ENCODE results near the gene MACF1.

DNA sequence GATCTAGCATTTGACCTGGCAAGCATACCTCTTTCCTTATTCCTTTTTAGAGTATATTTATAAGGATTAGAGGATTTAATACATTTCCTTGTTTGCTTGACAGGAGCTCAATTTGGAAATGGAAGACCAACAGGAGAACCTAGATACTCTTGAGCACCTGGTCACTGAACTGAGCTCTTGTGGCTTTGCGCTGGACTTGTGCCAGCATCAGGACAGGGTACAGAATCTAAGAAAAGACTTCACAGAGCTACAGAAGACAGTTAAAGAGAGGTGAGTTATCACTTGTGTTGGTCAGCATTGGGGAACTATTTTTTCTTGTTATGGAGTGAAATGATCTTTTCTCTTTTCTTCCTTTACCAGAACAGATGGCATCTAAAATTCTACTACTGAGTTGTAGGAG, 163.6 kb downstream of the MACF1 start:
- TF ChIP-seq CTCF (IDR thresholded peaks at IDR 0.05), result no peak
- TF ChIP-seq, protein P1, sequence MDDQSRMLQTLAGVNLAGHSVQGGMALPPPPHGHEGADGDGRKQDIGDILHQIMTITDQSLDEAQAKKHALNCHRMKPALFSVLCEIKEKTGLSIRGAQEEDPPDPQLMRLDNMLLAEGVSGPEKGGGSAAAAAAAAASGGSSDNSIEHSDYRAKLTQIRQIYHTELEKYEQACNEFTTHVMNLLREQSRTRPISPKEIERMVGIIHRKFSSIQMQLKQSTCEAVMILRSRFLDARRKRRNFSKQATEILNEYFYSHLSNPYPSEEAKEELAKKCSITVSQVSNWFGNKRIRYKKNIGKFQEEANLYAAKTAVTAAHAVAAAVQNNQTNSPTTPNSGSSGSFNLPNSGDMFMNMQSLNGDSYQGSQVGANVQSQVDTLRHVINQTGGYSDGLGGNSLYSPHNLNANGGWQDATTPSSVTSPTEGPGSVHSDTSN (IDR thresholded peaks at IDR 0.05), result no peak

Measured in SK-N-SH (cell line).